Measurements from ENCODE around the gene ADAMTSL2. TPM values are rescaled to one million over a fixed set of nuclear protein-coding genes. Genes with fewer than 3 reads are reported as not detected.

Gene ADAMTSL2
- total and polyA plus RNA-seq, 12 donors, result 1.00 to 138 (median 56.8) TPM

- intact Hi-C loops (cut with DNase I), result no loop called here
- Histone ChIP-seq H3K9me3 (replicated peaks in 1 of 3) (no peaks in the 10 kb centered on the region), H3K4me1 (replicated peaks in 1 of 2) (peaks cover 0 to 6% of the 10 kb centered on the region in 2 donors), H3K27ac (peak overlapping the region in 2 of 5 donors; percentile 55 to 79), H3K27me3 (no peaks in the 10 kb centered on the region), H3K4me3 (no peak overlapping the region), H3K36me3 (replicated peaks in 1 of 2) (peaks cover 0 to 7% of the 10 kb centered on the region in 2 donors)
- no peak for DNase-seq
- TF ChIP-seq, protein P1, sequence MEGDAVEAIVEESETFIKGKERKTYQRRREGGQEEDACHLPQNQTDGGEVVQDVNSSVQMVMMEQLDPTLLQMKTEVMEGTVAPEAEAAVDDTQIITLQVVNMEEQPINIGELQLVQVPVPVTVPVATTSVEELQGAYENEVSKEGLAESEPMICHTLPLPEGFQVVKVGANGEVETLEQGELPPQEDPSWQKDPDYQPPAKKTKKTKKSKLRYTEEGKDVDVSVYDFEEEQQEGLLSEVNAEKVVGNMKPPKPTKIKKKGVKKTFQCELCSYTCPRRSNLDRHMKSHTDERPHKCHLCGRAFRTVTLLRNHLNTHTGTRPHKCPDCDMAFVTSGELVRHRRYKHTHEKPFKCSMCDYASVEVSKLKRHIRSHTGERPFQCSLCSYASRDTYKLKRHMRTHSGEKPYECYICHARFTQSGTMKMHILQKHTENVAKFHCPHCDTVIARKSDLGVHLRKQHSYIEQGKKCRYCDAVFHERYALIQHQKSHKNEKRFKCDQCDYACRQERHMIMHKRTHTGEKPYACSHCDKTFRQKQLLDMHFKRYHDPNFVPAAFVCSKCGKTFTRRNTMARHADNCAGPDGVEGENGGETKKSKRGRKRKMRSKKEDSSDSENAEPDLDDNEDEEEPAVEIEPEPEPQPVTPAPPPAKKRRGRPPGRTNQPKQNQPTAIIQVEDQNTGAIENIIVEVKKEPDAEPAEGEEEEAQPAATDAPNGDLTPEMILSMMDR (IDR thresholded peaks at IDR 0.05), result peak in 3 of 6 experiments; percentile 5 to 35 (median 28)
- TF ChIP-seq POLR2A (IDR thresholded peaks at IDR 0.05), result no peak
- WGBS, 4 donors, result 64 to 86% (median 77%) methylated on average over 11 of the region's 11 CpGs
Observed at GRCh38 chr9:133564451-133565116, 30.1 kb downstream of the ADAMTSL2 start.

DNA sequence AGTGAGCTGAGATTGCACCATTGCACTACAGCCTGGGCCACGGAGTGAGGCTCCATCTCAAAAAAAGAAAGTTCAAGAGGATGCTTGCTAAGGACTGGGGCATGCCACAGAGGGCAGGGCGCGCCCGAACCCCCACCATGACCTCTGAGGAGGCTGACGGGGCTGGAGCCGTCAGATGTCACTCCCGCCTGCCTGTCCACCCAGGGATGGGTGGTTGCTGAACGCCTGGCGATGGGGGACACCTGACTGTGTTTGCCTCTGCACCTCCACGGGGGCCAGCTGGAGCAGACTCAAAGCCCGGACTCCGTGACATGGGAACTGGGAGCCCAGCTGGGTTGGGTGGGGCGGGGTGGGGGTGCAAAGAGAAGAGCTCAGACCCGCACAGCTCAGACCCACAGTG, 31.9 kb downstream of the ADAMTSL2 start:
- H3K9me3 ChIP-seq (replicated peaks in 1 of 3), result no peaks in the 10 kb centered on the region
- peaks cover 0 to under 1% of the 10 kb centered on the region in 2 donors for H3K36me3 ChIP-seq (replicated peaks in 1 of 2)
- TF ChIP-seq, protein P1 (IDR thresholded peaks at IDR 0.05), result no peak
- no peak for TF ChIP-seq POLR2A (IDR thresholded peaks at IDR 0.05)
- no peak overlapping the region for H3K4me3 ChIP-seq
- H3K4me1 ChIP-seq (replicated peaks in 1 of 2), result peaks cover 0 to 6% of the 10 kb centered on the region in 2 donors
- H3K27ac ChIP-seq, result peak overlapping the region in 1 of 5 donors; percentile 79
- H3K27me3 ChIP-seq, result no peaks in the 10 kb centered on the region
- WGBS, 4 donors, result 73 to 91% (median 90%) methylated on average over 10 to 14 of the region's 14 CpGs
- intact Hi-C loops (cut with DNase I), result no loop called here
- no peak for DNase-seq

- 75 to 90% (median 86%) methylated on average over 9 to 17 of the region's 17 CpGs for WGBS, 4 donors
- no peak for DNase-seq
- no peaks in the 10 kb centered on the region for H3K9me3 ChIP-seq (replicated peaks in 1 of 3)
- no peaks in the 10 kb centered on the region for H3K36me3 ChIP-seq (replicated peaks in 1 of 2)
- H3K27ac ChIP-seq, result no peak overlapping the region
- intact Hi-C loops (cut with DNase I), result no loop called here
- H3K4me3 ChIP-seq, result no peak overlapping the region
- TF ChIP-seq, protein P1 (IDR thresholded peaks at IDR 0.05), result no peak
- TF ChIP-seq POLR2A (IDR thresholded peaks at IDR 0.05), result no peak
- peaks cover 0 to 6% of the 10 kb centered on the region in 2 donors for H3K4me1 ChIP-seq (replicated peaks in 1 of 2)
- H3K27me3 ChIP-seq, result no peaks in the 10 kb centered on the region
Observed at GRCh38 chr9:133566817-133567216, 32.3 kb downstream of the ADAMTSL2 start.

DNA sequence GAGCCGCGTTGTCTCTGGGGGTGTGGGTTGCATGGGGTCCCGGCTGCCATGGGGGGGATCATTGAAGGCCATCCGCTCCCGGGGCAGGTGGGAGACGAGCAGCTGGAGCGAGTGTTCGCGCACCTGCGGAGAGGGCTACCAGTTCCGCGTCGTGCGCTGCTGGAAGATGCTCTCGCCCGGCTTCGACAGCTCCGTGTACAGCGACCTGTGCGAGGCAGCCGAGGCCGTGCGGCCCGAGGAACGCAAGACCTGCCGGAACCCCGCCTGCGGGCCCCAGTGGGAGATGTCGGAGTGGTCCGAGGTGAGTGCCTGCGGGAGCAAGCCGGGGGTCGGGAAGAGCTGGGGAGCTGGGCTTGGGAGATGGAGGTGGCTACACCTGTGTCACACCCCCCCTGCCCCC, 33.7 kb downstream of the ADAMTSL2 start:
- no peak overlapping the region for H3K4me3 ChIP-seq
- DNase-seq, result no peak
- WGBS, 4 donors, result 80 to 92% (median 91%) methylated on average over 1 to 33 of the region's 33 CpGs
- H3K27me3 ChIP-seq, result no peaks in the 10 kb centered on the region
- peaks cover 0 to 3% of the 10 kb centered on the region in 2 donors for H3K4me1 ChIP-seq (replicated peaks in 1 of 2)
- intact Hi-C loops (cut with DNase I), result no loop called here
- H3K27ac ChIP-seq, result no peak overlapping the region
- no peaks in the 10 kb centered on the region for H3K36me3 ChIP-seq (replicated peaks in 1 of 2)
- TF ChIP-seq, protein P1 (IDR thresholded peaks at IDR 0.05), result no peak
- H3K9me3 ChIP-seq (replicated peaks in 1 of 3), result no peaks in the 10 kb centered on the region
